Glutamatergic neuron (in vitro differentiated cells): ENCODE data around the gene C2CD3. TPM values are rescaled to one million over a fixed set of nuclear protein-coding genes. Genes with fewer than 3 reads are reported as not detected.

Experiments
- DNase-seq: peaks from one replicate; pipeline ENCODE4 v3.0.0; 2022
- H3K27ac Mint-ChIP-seq: one replicate; pipeline ENCODE4 v1.8.0; 2020; ENCODE audit warnings: mild to moderate bottlenecking, mixed read lengths, inconsistent platforms; ENCODE audit not compliant: unreplicated experiment
- H3K27me3 Mint-ChIP-seq: one replicate; pipeline ENCODE4 v1.8.0; 2020; ENCODE audit warnings: mild to moderate bottlenecking, moderate library complexity, mixed read lengths, inconsistent platforms; ENCODE audit not compliant: unreplicated experiment
- H3K36me3 Mint-ChIP-seq: one replicate; pipeline ENCODE4 v1.8.0; 2020; ENCODE audit warnings: mild to moderate bottlenecking, mixed read lengths, inconsistent platforms; ENCODE audit not compliant: unreplicated experiment
- H3K4me1 Mint-ChIP-seq: one replicate; pipeline ENCODE4 v1.8.0; 2020; ENCODE audit warnings: mild to moderate bottlenecking, low read depth, mixed read lengths, inconsistent platforms; ENCODE audit not compliant: unreplicated experiment
- H3K4me3 Mint-ChIP-seq: one replicate; pipeline ENCODE4 v1.8.0; 2020; ENCODE audit warnings: mild to moderate bottlenecking, mixed read lengths, inconsistent platforms; ENCODE audit not compliant: unreplicated experiment
- H3K9me3 Mint-ChIP-seq: one replicate; pipeline ENCODE4 v1.8.0; 2020; ENCODE audit warnings: mild to moderate bottlenecking, moderate library complexity, mixed read lengths, inconsistent platforms; ENCODE audit not compliant: unreplicated experiment
- CTCF ChIP-seq: fragments of 200-600 bp; sonication (generic); IDR thresholded peaks from one replicate; pipeline ENCODE4 v1.5.0; 2021; ENCODE audit not compliant: partially characterized antibody, unreplicated experiment
- long read RNA-seq: library from polyadenylated mRNA; unstranded; transcript quantifications from one replicate; pipeline ENCODE4 v2.0.0, GENCODE V29; 2020; ENCODE audit not compliant: unreplicated experiment
- total RNA-seq: library from RNA; stranded (reverse); fragmentation: NEBNext Ultra II Directional; extraction: Animal tissue kit (Norgen Biotek cat#: 25700); gene quantifications from one replicate; pipeline ENCODE4 v1.2.1, GENCODE V29; 2021; ENCODE audit not compliant: unreplicated experiment

Gene C2CD3
- 182 TPM for total RNA-seq
- long read RNA-seq, partial matches to known transcripts = 2 of 2 reads
- long read RNA-seq, other reads (novel, unspliced or antisense) = 0 of 2 reads

GRCh38 chr11:74170694-74171629 lies at the start of gene C2CD3, which contains the start of gene PPME1:
TSS of gene C2CD3 (minus strand) at chr11:74171002. CDS start at chr11:74170792, 210 bp downstream.
TSS of gene PPME1 (plus strand) at chr11:74171289. CDS start at chr11:74171422, 133 bp downstream.
- peak; percentile 5 for TF ChIP-seq CTCF
- peak; percentile 97 for DNase-seq
- no peaks in the 10 kb centered on the region for H3K4me1 Mint-ChIP-seq
- H3K36me3 Mint-ChIP-seq = no peaks in the 10 kb centered on the region
- no peaks in the 10 kb centered on the region for H3K9me3 Mint-ChIP-seq
- no peaks in the 10 kb centered on the region for H3K27me3 Mint-ChIP-seq
- no peak within 1 kb of the TSS for H3K4me3 Mint-ChIP-seq
- H3K27ac Mint-ChIP-seq = no peak within 1 kb of the TSS

- peaks cover 3% of the 10 kb centered on the region for H3K27me3 Mint-ChIP-seq
Observed at GRCh38 chr11:74220376-74220775, 49.6 kb upstream of the C2CD3 start.

GRCh38 chr11:74212533-74212932 lies 41.7 kb upstream of the C2CD3 start:
- DNase-seq = no peak
- H3K36me3 Mint-ChIP-seq = peaks cover 25% of the 10 kb centered on the region
- no peak overlapping the region for H3K27ac Mint-ChIP-seq

More at GRCh38 chr11:74220376-74220775, 49.6 kb upstream of the C2CD3 start:
- no peak overlapping the region for H3K27ac Mint-ChIP-seq
- no peak overlapping the region for H3K4me3 Mint-ChIP-seq
- H3K4me1 Mint-ChIP-seq = no peaks in the 10 kb centered on the region
- no peak for DNase-seq
- no peak for TF ChIP-seq CTCF
- H3K9me3 Mint-ChIP-seq = no peaks in the 10 kb centered on the region
- peaks cover 8% of the 10 kb centered on the region for H3K36me3 Mint-ChIP-seq

GRCh38 chr11:74208507-74208906 lies 37.7 kb upstream of the C2CD3 start:
- H3K36me3 Mint-ChIP-seq = peaks cover 8% of the 10 kb centered on the region
- TF ChIP-seq CTCF = no peak
- DNase-seq = no peak
- no peaks in the 10 kb centered on the region for H3K4me1 Mint-ChIP-seq
- peaks cover 2% of the 10 kb centered on the region for H3K27me3 Mint-ChIP-seq
- no peak overlapping the region for H3K27ac Mint-ChIP-seq
- H3K4me3 Mint-ChIP-seq = no peak overlapping the region
- H3K9me3 Mint-ChIP-seq = no peaks in the 10 kb centered on the region

More at GRCh38 chr11:74212533-74212932, 41.7 kb upstream of the C2CD3 start:
- Mint-ChIP-seq H3K27me3 (peaks cover 3% of the 10 kb centered on the region), H3K4me3 (no peak overlapping the region), H3K4me1 (no peaks in the 10 kb centered on the region), H3K9me3 (no peaks in the 10 kb centered on the region)
- no peak for TF ChIP-seq CTCF

GRCh38 chr11:74206746-74207145 lies 35.9 kb upstream of the C2CD3 start:
- no peak for TF ChIP-seq CTCF
- Mint-ChIP-seq H3K36me3 (peaks cover under 1% of the 10 kb centered on the region), H3K9me3 (no peaks in the 10 kb centered on the region), H3K4me3 (no peak overlapping the region), H3K4me1 (no peaks in the 10 kb centered on the region), H3K27ac (no peak overlapping the region), H3K27me3 (peaks cover 2% of the 10 kb centered on the region)
- no peak for DNase-seq
